ENCODE data around the gene TANC2. TPM values are rescaled to one million over a fixed set of nuclear protein-coding genes. Genes with fewer than 3 reads are reported as not detected.

The TANC2 gene
- total RNA-seq, 1 donor from 2014 or later = 0.58 TPM

GRCh38 chr17:62999736-63000135 is 33.7 kb downstream of the TANC2 start:
- H3K27me3 Mint-ChIP-seq = no peaks in the 10 kb centered on the region
- intact Hi-C loops (cut with micrococcal nuclease) = loop anchor here (10.0 kb wide), 1 partner anchor 405 kb away; no protein-coding TSS in a partner anchor
- no peak overlapping the region for H3K27ac Mint-ChIP-seq
- H3K4me1 Mint-ChIP-seq = no peaks in the 10 kb centered on the region
- no peaks in the 10 kb centered on the region for H3K36me3 Mint-ChIP-seq (ENCODE audit: low read depth)
- DNase-seq = no peak
- H3K9me3 Mint-ChIP-seq = no peaks in the 10 kb centered on the region
- no peak overlapping the region for H3K4me3 Mint-ChIP-seq

DNA sequence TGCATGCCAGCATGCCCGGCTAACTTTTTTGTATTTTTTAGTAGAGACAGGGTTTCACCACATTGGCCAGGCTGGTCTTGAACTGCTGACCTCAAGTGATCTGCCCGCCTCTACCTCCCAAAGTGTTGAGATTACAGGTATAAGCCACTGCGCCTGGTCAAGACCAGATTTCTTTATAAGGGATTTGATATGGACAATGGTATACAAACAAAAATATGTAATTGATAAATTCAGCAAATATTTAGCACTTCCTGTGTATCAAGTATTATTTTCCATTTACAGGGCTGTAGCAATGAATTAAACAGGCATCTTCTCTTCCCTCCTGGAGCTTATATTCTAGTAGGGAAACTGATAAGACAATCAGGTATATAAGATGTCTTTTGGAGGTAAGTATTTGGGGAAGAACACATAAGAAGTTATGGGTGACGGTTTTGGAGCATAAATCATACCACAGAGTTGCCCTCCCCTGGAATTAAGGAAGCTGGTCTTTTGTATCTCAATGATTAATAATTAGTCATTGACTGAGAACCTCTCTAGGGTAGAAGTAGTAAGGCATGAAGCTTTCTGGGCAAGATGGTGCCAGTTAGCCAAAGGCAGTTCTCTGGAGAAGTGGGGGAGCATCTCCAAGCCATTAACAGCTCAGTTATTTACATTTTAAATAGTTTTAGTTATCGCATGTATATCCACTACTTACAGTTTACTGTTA is 35.8 kb downstream of the TANC2 start:
- Mint-ChIP-seq H3K9me3 (no peaks in the 10 kb centered on the region), H3K36me3 (ENCODE audit: low read depth) (no peaks in the 10 kb centered on the region), H3K4me1 (no peaks in the 10 kb centered on the region), H3K27me3 (peaks cover 1% of the 10 kb centered on the region), H3K4me3 (no peak overlapping the region), H3K27ac (no peak overlapping the region)
- no peak for DNase-seq
- intact Hi-C loops (cut with micrococcal nuclease) = no loop called here

- no peak overlapping the region for H3K27ac Mint-ChIP-seq
- H3K9me3 Mint-ChIP-seq = no peaks in the 10 kb centered on the region
- no peak overlapping the region for H3K4me3 Mint-ChIP-seq
- no peak for DNase-seq
- peaks cover 1% of the 10 kb centered on the region for H3K27me3 Mint-ChIP-seq
- no peaks in the 10 kb centered on the region for H3K36me3 Mint-ChIP-seq (ENCODE audit: low read depth)
- H3K4me1 Mint-ChIP-seq = no peaks in the 10 kb centered on the region
- intact Hi-C loops (cut with micrococcal nuclease) = no loop called here
Observed at GRCh38 chr17:63002625-63003024, 36.6 kb downstream of the TANC2 start.

GRCh38 chr17:63015824-63016223 is 49.8 kb downstream of the TANC2 start:
- intact Hi-C loops (cut with micrococcal nuclease) = no loop called here
- no peak for DNase-seq

More at GRCh38 chr17:63015824-63016223, 49.8 kb downstream of the TANC2 start:
- H3K27ac Mint-ChIP-seq = no peak overlapping the region
- no peaks in the 10 kb centered on the region for H3K4me1 Mint-ChIP-seq
- H3K27me3 Mint-ChIP-seq = no peaks in the 10 kb centered on the region
- no peaks in the 10 kb centered on the region for H3K9me3 Mint-ChIP-seq
- H3K4me3 Mint-ChIP-seq = no peak overlapping the region
- no peaks in the 10 kb centered on the region for H3K36me3 Mint-ChIP-seq (ENCODE audit: low read depth)

Other genes with a start within 250 kb of the TANC2 start
- not detected in 2 replicates for gene MARCHF10, start 157.9 kb upstream of the TANC2 start, total RNA-seq

Measured in activated CD4-positive, alpha-beta T cell treated with anti-CD3 and anti-CD28 coated beads, Interleukin-2, amount 10 ng/mL, durations not matched to agents 24 days and 14 days (primary cell).